D721Med (cell line): ENCODE measurements around the gene RBKS.
"Not testable (repeated sequence)": the region's sequence is repeated elsewhere in the genome, so short reads cannot be mapped to it uniquely, and the experiment has no call there.

Experiments used
- DNase-seq: peaks from one replicate; pipeline ENCODE4 v3.0.0; 2011; ENCODE audit warnings: low spot score; ENCODE audit not compliant: insufficient read length
- FAIRE-seq: peaks from 2 replicates; lab custom pipeline; 2011; peaks lifted over from hg19 to GRCh38; lab: Jason Lieb, UNC
- TF ChIP-seq, protein P1 (sequence below): IDR thresholded peaks from 2 replicates; pipeline ENCODE4 v1.5.1; 2012; ENCODE audit warnings: mild to moderate bottlenecking, control low read depth; ENCODE audit not compliant: insufficient read depth; ENCODE audit errors: missing control alignments

RBKS gene

DNA sequence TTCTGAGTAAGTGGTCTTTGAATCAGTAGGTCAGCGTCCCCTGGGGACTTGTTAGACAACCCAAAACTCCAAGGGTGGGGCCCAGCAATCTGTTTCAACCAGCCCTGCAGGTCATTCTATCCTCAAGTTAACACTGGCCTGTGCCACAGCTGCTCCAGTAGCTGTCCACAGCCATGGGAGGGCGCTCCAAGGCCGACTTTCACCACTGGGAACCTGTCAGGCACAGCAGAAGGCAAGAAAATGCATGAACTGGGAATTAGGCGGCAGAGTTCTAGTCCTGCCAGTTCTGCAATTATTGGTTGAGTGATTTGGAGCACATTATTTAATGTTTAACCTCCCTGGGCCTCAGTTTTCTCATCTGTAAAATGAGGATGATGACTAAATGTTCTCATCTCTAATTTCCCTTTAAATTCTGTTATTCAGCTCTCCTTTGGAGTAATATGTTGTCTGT, 136.0 kb downstream of the RBKS start:
- TF ChIP-seq, protein P1, sequence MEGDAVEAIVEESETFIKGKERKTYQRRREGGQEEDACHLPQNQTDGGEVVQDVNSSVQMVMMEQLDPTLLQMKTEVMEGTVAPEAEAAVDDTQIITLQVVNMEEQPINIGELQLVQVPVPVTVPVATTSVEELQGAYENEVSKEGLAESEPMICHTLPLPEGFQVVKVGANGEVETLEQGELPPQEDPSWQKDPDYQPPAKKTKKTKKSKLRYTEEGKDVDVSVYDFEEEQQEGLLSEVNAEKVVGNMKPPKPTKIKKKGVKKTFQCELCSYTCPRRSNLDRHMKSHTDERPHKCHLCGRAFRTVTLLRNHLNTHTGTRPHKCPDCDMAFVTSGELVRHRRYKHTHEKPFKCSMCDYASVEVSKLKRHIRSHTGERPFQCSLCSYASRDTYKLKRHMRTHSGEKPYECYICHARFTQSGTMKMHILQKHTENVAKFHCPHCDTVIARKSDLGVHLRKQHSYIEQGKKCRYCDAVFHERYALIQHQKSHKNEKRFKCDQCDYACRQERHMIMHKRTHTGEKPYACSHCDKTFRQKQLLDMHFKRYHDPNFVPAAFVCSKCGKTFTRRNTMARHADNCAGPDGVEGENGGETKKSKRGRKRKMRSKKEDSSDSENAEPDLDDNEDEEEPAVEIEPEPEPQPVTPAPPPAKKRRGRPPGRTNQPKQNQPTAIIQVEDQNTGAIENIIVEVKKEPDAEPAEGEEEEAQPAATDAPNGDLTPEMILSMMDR, result peak; percentile 96
- no peak for FAIRE-seq

DNA sequence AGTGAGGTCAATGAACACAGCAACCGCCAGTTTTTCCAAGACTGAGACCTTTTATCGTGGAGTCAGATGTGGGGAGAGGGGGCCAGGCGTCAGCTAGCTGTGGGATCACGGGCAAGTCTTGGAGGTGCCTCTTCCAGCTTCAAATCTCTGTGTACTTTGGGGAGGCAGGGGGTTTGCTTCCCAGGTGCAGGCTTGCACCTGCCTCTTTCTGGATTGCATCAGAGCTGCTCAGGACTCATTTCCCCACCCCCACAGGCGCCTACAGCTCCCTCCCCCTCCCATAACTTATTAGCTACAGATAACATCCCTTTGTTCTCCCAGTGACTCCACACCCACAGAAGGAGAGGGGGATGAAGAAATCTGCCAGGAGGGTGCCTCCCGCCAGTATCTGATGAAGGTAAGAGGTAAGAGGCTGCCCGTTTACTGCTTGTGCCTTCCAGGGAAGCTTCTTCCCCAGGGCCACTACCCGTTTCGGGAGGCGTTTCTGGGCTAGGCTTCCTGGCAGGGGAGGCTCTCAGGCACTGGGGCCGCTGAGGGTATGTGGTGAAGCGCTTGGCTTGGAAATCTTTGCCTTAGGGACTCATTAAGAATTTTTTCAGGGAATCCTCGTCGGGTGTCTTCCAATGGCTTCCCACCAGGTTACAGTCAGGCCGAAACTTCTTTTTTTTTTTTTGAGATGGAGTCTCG, 137.5 kb downstream of the RBKS start:
- DNase-seq (no peak), FAIRE-seq (no peak)
- TF ChIP-seq, protein P1, result no peak

More for the DNA sequence above, 136.0 kb downstream of the RBKS start:
- peak; percentile 45 for DNase-seq

DNA sequence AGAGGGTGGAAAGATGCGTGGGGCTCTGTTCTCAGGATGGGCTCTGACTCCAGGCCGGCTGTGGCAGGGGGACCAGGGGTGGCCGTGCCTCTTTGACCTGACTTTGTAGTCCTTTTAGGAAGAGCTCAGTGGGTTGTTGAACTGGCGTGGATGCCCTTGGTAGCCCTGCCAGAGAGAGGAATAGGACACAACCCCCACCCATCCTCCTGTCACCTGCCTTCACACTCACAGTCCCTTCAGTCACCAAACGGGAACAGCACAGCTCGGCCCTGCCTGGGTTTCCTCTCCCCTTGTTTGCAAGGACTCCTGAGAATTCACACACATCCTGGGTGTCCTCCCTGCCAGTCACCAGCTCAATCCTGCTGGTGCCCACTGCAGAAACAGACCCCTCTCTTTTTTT, 138.8 kb downstream of the RBKS start:
- DNase-seq (no peak), FAIRE-seq (no peak)
- TF ChIP-seq, protein P1, result no peak

DNA sequence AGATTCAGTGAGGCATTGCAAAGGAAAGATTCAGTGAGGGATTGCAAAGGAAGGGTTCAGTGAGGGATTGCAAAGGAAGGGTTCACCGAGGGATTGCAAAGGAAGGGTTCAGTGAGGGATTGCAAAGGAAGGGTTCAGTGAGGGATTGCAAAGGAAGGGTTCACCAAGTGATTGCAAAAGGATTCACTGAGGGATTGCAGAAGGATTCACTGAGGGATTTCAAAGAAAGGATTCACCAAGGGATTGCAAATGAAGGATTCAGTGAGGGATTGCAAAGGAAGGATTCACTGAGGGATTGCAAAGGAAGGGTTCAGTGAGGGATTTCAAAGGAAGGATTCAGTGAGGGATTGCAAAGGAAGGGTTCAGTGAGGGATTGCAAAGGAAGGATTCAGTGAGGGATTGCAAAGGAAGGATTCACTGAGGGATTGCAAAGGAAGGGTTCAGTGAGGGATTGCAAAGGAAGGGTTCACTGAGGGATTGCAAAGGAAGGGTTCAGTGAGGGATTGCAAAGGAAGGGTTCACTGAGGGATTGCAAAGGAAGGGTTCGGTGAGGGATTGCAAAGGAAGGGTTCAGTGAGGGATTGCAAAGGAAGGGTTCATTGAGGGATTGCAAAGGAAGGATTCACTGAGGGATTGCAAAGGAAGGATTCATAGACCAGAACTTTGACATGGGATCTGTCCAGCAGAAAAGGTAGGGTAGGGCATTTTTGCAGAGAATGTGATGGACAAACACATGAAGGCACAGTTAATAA, 141.2 kb downstream of the RBKS start:
- FAIRE-seq, DNase-seq: not testable (repeated sequence)

DNA sequence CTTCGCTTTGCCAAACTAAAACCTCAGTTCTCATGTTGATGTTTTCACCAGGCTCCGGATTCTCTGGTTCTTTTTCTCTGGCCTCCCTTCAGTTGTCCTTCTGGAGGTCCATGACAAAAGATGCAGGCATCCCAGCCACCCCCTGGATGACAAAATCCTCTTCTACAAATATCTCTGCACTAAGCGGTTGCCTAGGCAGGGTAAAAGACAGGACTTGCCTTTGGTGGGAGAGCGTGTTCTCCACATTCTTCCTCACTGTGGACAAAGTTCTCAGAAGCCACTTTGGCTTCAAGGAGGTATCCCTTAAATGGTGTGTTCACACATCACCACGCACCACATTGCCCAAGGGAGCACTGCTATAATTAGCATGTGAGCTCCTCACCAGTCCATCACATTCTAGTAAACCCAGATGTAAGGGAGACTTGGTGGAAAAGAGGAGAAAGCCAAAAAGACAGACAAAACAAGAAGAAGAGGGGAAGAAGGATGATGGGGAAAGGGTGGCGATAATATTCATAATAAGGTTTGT, 142.3 kb downstream of the RBKS start:
- FAIRE-seq (no peak), DNase-seq (no peak)
- TF ChIP-seq, protein P1, result no peak

DNA sequence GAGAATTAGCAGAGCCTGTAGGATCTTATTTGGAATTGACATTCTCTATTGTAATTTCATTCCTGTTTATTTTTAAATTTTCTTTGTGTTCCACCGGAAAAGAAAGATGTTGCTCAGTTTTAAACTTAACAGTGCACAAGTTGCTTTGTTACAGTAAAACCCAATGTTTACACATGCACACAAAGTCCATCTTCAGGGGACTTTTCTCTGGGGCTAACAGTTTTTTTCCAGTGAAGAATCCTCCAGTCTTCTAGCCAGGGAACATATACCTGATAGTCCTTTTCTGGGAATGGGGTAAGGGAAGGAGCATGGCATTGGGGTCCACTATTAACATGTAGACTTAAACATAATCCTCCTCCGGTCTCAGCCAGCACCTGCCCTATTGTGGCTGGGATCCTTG, 143.9 kb downstream of the RBKS start:
- FAIRE-seq, result no peak
- TF ChIP-seq, protein P1, result no peak

DNA sequence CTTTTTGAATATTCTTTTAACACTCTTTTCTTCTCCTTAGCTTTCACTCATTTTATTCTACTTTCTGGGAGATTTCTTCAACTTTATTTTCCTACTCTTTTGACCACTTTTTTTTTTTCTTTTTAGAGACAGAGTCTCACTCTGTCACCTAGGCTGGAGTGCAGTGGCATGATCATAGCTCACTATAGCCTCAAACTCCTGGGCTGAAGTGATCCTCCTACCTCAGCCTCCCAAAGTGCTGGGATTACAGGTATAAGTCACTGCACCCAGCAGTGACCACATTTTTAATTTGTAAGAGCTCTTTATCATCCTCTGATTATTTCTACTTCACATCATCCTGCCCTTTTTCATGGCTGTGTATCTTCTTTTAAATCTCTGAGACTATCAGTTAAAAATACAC, 144.7 kb downstream of the RBKS start:
- FAIRE-seq, result not testable (repeated sequence)

More for the DNA sequence above, 143.9 kb downstream of the RBKS start:
- no peak for DNase-seq

DNA sequence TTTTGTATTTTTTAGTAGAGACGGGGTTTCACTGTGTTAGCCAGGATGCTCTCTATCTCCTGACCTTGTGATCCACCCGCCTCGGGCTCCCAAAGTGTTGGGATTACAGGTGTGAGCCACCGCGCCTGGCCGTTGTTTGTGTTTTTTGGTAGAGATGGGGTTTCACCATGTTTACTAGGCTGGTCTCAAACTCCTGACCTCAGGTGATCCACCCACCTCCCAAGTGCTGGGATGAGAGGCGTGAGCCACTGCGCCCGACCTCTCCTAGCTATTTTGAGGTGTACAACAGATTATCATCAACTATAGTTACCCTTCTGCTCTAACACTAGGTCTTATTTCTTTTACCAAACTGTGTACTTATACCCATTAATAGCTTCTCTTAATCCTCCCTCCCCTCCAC, 147.6 kb downstream of the RBKS start:
- FAIRE-seq, result no peak
- DNase-seq, result no peak
- TF ChIP-seq, protein P1, result no peak

More for the DNA sequence above, 144.7 kb downstream of the RBKS start:
- not testable (repeated sequence) for DNase-seq
